Measurements from ENCODE around the gene AMHR2. TPM values are rescaled to one million over a fixed set of nuclear protein-coding genes. Genes with fewer than 3 reads are reported as not detected.

AMHR2 gene
- total and polyA plus RNA-seq, 9 of the 15 experiments (the other 6 are each of a cell fraction or from before 2014, with no cell fraction given) = 8.9 to 49.7 (median 19.3) TPM

GRCh38 chr12:53452159-53453077, 28.8 kb downstream of the AMHR2 start (continued):
- TF ChIP-seq AFF4 (CRISPR knock-in tag; IDR thresholded peaks at IDR 0.05) (peak; percentile 95), SNAPC5 (CRISPR knock-in tag; IDR thresholded peaks at IDR 0.05) (no peak), ZKSCAN1 (IDR thresholded peaks at IDR 0.05; ENCODE audit: low read depth, low read length) (no peak), SMAD2 (IDR thresholded peaks at IDR 0.05; ENCODE audit: low read depth, low read length) (no peak), ZBTB11 (CRISPR knock-in tag; IDR thresholded peaks at IDR 0.05) (no peak; a peak in 1 of 6 replicates), TAF15 (IDR thresholded peaks at IDR 0.05; ENCODE audit: low read depth, low read length) (no peak), HLTF (IDR thresholded peaks at IDR 0.05) (no peak), HNRNPK (IDR thresholded peaks at IDR 0.05; ENCODE audit: low read depth, low read length, poor library complexity, severe bottlenecking) (peak; percentile 85), SMAD1 (IDR thresholded peaks at IDR 0.05; ENCODE audit: low read depth, low read length, partially characterized antibody) (no peak), ILF3 (IDR thresholded peaks at IDR 0.05; ENCODE audit: borderline replicate concordance) (no peak), TSHZ1 (CRISPR knock-in tag; IDR thresholded peaks at IDR 0.05) (0 out of 2 replicates have a peak, but pooled peaks have one; percentile 34), TRIM24 (IDR thresholded peaks at IDR 0.05) (peak in 1 of 2 experiments; percentile 47; a peak in 2 of 4 replicates), RBBP5 (IDR thresholded peaks at IDR 0.05; ENCODE audit: borderline replicate concordance, insufficient read depth, low read length, poor library complexity, severe bottlenecking) (peak; percentile 83), MAFK (IDR thresholded peaks at IDR 0.05; ENCODE audit: low read length) (no peak), POLR2B (IDR thresholded peaks at IDR 0.05; ENCODE audit: low read depth, partially characterized antibody) (peak; percentile 11)

Data from K562 (cell line).